RPMI8226 (cell line): ENCODE results near the gene CDH22.

Experiments
- DNase-seq: peaks from one replicate; pipeline ENCODE4 v3.0.0-alpha.2; 2015

Gene CDH22

DNA sequence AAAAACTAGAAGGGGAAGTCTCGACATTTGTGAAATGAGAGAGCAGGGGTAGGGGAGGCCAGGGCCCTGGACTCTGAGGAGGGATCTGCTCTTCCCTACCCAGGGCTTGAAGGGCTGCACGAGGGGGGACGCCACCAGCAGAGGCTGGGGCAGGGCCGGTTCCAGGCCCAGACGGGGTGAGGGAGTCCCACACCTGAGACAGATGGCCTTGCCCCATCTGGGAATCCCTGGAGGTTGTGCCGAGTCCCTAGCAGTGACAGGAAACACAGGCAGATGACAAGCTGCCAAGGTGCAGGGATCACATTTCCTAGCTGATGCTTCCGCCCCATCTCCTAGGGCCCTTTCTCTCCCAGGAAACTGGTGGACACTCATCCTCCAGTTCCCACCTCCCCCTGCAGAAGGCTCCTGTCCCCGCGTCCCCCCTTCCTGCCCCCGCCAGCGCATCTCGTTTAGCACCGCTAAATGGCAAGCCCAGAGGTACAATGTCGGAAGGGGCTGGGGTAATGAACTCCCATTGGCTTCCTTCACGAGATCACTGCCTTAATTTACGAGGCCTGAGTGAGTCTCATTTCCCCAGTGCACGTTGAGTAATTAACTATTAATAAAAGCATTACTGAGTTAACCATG, 35.2 kb upstream of the CDH22 start:
- no peak for DNase-seq

DNA sequence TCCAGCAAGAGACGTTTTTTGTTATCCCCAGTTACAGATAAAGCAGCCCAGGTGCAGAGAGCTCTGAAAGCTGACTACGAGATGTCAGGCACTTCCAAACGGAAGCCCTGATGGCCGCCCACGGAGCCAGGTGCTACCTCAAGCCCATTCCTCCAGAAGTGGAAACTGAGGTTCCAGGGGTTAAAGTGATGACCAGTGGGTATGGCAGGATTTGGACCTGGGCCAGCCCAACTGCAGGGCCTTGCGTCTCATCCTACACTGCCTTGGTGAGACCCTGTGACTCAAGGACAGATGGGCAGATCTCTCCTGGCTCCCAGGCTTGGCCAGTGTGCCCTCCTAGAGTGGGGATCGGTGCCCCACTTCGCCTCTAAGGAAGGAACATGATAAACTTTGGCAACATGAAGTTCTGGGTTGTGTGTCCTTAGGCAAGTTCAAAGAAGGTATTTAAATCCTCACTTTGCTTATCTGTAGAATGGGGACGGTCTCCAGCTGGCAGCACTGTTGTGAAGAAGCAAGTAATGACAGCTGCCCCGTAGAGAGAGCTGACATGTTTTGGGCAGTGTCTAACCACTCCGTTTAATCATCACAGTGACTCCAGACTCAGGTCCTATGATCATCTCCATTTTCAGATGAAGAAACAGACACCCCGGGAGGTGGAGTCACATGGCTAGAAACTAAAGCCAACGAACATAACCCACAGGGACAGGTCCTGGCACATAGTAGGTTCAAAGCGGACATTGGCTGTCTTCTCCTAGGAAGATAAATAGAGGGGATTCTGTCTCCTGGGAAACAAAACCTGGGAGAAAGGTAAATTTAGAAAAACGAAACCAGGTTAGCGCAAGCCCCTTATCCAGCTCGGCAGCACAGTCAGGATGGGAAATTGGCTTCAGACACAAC, 34.4 kb upstream of the CDH22 start:
- no peak for DNase-seq

DNA sequence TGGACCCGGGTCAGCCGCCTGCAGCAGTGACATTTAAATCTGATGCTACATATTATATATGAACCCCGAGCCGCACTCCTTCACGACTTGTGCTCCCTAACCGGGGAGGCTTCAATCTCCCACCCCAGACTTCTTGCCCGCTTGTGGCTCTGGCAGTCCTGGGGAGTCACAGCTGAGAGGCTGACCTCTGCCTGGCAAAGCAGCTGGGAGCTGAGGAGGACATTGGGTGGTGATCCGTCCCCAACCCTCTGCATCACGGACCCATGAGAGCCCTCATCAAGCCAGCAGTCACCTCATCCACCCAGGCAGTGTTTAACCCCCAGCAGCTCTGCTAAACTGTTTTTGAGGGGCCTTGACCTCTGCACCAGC, 33.7 kb upstream of the CDH22 start:
- no peak for DNase-seq

DNA sequence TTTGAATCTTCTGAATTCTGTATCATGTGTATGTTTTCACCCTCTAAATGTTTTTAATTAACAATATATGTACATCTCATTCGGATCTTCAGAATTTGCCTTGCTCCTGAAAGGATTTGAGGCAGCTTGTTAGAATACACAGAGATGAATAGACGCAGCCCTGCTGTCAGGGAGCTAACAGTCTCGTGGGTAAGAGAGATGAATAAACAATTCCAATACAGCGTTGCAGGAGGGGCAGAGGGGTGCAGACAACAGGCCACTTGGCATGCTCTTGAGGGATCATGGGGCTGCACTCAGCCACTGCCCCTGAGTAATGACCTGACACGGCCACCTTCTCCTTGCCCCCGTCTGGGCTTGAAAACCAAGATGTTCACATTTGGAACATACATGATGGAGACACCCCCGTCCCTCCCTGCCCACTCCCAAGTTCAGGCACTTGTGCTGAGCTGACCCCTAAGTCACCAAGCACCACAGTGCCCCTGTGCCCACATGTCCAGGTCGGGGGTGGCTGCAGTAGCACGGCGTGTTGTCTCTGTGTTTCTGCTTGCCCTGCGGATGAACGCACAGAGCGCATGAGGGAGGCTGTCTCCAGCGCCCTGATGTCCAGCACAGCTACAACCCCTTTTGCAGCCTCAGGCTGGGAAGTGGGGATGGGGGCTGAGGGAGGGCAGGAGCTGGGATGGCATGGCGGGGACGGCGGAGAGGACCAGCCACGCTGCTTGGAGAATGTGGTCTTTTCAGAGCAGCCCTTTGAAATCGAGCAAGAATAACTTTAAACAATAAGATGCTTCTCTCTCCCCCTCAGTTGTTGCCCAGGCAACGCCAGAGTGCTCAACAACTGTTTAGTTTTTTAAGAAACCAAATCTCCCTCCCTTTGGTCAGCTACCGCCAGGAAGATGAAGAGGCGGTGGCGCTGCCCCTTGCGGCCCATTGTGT, 33.0 kb upstream of the CDH22 start:
- DNase-seq: no peak

DNA sequence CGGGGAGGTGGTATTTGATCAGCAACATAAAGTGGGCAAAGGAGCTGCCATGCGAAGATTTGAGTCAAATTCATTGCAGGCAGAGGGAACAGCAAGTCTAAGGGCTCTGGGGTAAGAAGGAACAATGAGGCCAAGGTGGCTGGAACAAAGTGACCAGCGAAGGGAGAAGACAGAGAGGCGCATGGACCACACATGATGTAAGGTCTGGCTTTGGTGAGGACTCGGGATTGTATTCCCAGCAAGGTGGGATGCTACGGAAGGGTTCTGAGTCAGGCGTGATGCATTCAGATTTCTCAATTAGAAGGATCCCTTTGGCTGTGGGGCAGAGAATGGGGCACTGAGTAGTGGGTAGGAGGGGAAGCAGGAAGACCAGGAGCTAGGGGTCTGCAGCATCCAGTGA, 30.7 kb upstream of the CDH22 start:
- DNase-seq: no peak

DNA sequence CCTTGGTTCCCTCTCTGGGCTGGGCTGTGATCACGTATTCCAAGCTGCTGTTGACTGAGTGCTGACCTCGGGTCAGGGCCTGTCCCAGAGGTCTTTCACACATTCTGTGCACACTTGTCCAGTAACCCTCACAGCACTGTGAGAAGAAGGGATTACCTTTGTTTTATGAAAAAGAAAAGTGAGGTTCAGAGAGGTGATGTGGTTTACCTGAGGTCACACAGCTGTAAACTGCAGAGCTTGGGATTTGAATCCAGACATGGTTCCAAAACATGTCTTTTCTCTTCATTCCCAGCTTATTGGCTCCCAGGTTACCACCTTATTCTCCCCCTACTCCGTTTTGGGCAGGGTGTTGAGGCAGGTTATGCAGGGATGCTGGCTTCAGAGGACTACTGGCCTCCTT, 28.4 kb upstream of the CDH22 start:
- no peak for DNase-seq

DNA sequence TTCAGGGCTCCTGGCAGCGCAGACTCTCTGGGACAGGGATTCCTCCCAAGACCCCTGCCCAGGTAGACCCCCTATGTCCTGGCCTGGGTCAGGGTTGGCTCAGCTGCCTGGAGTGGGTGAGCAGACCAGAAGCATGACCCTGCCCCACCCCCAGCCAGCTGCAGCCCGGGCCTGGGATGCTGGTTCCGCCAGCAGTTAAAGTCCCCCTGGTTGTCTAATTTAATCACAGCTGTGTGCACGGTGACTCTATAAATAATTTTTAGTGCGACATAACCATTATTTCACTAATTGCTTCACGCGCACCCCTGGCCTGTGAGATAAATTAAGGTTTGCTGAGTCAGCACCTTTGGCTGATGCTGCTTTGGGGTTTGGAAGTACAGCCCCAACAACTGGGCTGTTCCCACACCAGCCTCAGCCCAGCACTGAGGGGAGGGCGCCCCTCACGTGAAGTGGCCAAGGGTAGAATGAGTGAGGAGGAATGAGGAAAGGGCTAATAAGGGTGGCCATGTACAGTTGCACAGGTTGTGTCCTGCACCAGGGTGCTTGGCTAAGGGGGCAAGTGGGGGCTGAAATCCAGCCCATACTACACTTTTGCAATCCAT, 26.1 kb upstream of the CDH22 start:
- DNase-seq: no peak

DNA sequence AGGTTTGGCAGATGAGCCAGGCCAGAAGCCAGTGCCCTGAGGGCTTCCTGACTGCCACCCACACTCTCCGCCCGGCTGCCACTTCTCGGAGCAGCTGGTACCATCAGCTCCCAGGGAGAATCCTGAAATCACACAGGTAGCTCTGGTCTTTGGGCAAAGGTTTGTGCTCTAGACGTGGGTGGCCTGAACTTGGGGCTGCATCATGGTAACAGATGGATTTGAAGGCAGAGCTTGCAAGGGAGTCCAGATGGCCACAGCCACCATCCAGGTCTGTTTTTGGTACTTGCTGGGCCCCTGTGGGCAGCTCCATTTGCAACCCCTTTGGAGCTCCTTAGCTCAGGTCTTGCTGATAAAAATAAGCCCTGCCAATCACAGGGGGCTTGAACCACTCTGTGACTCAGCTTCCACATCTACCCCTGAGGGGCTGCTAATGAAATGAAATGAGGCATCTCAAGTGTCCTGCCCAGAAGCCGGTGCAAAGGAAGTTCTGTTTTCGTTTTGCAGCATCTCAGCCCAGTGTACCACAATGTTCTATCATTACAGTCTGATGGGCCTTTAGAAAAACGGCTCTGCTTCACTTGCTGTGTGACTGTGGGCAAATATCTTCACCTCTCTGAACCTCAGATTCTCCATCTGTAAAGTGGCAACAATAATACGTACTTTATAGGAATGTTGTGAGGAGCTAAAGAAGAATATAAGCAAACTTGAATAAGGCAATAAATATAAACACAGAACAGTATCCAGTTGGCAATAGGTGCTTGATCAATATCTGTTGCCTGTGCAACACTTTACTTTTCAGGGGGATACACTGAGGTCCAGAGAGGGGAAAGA, 25.1 kb upstream of the CDH22 start:
- peak; percentile 31 for DNase-seq

DNA sequence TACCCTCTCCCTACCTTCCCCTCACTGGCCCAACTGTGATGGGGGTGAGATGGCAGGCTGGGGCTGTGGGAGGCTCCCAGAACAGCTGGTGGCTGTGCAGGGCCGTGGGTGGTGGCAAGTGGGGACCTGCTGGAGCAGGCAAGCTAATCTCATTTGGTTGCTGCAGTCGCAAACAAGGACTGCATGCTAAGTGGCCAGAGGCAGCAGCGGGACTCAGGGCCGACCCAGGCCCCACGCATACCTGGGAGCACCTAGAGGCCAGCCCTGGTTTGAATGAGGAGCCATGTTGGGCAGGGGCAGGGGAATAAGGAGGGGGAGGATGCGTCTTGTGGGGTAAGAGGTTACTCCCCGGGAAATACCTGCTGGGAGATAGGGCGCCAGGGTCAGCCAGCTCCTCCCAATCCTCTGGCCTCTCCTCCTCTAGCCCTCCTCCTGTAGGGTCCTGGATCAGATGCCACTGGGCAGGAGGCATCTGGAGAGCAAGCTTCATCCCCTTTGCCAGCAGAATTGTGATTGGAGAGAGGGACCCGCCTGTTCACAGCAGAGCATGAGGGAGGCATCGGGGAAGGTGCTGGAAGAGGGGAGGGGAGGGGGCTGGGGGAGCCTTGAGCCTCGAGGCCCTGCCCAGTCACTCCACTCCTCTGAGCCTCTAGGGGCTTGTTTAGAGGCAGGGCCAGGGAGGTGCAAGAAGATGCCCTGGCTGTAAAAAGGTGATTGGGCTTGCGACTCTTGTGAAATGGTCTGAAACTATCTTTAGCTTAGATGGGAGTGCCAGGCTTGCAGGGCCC, 24.3 kb upstream of the CDH22 start:
- no peak for DNase-seq

DNA sequence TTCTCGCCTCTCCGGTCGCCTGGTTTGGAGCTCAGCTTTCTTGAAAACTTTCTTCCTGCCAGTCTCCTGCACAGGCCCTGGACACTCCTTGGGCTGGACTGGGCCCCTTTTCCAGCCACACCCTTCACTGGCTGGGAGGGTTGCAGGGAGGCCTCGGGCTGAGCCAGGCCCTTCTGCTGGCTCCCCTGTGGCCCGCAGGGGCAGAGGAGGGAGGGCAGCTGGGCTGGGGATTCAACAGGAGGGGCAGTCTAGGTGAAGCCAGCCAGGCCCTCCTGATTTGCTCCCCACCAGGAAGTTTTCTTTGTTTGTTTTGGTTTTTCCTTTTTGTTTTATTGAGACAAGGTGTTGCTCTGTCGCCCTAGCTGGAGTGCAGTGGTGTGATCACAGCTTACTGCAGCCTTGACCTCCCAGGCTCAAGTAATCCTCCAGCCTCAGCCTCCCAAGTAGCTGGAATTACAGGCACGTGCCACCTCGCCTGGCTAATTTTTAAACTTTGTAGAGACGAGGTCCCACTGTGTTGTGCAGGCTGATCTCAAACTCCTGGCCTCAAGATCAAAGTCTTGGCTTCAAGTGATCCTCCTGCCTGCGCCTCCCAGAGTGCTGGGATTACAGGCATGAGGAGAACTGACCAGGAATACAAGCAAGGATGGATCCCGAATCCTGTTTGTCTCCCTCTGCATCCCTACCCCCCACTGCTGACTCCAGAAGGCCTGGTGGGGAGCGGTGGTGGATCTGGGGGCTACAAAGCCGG, 23.5 kb upstream of the CDH22 start:
- DNase-seq: no peak

DNA sequence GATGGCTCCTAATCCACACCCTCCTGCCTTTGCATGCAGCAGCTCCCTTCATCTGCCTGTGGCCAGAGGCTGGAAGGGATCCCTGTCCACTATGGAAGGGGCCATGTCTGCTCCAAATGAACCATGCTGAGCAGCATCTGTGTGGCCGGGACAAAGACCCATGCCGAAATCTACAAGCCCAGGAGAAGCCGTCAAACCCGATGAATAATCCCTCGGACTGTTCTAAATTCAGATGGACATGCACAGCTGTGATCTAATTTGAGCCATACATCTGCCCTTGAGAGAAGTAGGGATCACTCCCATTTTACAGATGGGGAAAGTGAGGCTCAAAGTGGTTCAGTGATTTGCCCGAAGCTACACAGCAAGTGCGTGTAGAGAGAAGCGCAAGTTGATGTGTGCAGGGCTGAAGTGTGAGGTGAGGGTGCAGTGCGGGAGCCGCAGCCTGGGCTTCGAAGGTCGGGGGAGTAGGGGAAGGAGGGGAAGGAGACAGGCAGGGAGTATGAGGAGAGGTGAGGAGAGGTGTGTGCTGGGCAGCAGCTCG, 22.6 kb upstream of the CDH22 start:
- DNase-seq: no peak

DNA sequence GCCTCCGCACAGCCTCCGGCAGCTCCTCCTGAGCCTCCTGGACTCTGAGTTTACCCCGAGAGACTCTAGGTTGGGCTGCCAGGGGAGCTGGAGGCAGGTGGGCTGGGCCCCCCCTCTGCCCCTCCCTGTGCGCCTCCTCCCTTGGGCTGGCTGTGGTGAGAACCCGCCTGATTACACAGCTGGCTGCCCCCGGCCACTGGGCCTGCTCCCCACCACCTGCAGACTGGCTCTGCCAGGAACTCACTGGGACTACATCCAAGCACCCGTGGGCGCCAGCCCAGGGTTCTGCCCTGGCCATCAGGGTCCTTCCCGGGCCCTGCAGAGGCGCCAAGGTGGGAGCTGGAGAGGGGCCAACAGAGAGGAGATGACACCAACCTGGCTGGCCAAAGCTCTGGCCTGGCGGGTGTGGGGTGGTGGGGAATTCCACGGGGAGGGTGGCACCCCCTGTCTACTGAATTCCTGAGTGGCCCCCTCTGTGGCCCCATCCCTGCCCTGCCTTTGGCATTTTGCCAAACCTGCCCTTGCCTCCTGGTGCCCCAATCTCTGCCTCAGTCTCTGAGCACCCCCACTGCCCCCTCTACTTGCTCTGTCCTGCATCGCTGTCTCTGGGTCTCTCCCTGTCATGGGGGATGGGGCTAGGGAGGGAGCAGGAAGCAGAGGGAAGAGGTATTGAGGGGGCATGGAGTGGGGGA, 21.9 kb upstream of the CDH22 start:
- DNase-seq: peak; percentile 42

DNA sequence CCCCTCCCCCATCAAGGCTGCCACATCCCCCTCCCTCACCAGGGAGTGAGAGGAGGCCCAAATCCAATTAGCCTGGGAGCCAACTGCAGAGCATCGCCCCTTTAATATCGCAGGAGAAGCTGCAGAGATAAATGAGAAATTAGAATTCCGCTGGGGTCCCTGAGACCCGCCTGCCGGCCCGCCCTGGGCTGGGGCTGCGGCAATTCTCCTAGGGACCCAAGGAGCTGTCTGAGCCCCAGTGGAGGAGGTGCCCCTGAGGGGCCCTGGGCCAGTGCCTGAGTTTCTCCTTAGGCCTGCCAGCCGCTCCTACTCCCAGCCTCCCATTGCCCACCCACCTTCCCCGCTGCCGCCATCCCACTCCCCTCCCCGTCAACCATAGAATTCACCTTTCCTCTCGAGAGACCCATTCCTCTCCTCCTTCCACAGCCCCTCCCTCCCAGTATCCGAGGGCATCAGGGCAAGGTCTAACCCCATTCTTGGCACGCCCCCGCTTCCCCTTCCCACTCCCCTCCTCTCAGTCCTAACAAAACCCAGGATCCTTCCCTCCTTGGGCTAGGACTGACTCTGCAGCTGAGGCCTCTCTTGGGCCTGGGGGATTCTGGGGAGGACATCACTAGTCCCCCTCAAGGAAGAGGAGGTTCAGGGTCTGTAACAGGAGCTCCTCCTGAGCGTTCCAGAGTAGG, 20.0 kb upstream of the CDH22 start:
- no peak for DNase-seq

DNA sequence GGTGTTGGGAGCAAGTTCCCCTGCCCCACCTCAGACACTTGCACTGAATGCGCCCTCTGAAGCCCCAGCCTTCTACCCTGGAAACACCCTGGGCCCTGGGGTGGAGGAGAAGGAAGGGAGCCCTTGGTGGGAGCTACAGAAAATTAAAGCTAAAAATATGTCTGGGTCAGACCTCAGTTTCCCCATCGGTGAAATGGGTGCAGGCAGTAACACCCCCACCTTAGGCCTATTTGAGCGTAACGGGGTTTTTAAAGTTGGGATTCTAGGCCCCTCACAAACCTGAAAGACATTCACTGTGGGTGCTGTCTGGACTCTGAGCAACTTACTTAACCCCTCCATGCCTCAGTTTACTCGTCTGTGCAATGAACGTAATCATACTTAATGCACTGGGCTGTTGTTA, 19.3 kb upstream of the CDH22 start:
- DNase-seq: no peak

DNA sequence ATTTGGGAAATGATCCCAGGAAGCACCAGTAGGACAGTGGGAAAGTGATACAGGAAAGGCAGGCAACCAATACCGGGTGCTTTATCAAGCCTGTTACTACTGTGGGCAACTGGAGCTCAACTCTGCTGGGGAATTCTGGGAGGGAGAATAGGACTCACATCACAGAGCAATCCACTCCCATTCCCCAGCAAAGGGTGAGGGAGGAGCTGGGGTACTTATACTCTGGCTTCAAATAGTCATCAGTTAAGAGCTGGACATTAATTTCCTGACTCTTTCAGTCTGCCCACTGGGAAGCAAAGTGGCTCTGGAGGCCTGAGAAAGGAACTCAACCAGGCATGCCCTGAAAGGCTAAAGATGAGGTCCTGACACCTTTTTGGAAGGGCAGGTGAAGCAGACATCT, 17.5 kb upstream of the CDH22 start:
- DNase-seq: no peak

DNA sequence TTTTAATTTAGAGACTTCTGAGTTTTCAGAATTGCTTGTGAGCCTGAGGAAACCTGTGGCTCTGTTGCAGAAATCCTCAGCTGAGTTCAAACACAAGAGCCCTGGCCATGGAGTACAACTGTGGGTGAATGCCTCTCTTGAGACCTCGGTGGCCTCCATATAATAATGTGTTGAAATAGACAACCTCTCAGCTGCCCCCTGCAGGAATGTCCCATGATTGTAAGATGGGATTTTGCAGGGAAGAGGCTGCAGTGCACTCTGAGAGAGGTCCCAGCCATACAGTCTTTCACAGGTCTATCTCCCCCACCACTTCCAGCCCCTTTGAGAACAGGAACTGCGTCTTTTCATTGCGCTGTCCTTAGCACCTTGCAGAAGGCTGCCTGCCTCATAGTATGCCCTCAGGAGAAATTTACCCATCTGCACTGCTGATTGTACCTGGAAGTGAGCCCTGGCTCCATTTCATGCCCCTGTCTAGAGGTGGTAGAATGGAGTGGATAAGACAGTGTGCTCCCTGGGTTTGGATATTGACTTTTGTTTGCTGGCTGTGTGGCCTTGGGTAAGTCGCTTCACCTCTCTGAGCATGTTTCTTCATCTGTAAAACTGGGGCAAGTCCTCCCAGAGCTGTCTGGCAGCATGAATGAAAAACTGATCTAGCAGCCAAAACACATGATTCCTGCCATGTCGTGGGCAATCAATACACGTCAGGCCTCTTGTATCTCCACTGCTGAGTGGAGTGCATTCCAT, 16.8 kb upstream of the CDH22 start:
- DNase-seq: peak; percentile 43

DNA sequence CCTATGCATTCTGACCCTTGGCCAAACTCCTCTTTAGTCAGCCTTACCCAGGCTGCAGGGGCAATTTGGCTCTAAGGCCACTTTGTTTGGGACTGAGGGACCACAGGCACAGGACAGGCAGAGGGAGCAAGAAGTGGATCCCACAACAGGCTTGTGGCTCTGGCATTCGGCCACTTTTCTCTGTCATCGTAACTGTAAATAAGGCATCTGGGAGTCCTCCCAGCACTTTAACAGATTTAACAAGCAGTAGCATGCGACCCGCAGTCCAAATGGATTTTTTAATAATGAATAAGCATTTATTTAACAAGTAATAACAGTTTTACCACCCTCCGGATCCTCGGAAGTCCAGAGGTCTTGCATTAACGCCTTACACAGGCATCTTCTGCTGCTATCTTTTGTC, 16.1 kb upstream of the CDH22 start:
- no peak for DNase-seq

DNA sequence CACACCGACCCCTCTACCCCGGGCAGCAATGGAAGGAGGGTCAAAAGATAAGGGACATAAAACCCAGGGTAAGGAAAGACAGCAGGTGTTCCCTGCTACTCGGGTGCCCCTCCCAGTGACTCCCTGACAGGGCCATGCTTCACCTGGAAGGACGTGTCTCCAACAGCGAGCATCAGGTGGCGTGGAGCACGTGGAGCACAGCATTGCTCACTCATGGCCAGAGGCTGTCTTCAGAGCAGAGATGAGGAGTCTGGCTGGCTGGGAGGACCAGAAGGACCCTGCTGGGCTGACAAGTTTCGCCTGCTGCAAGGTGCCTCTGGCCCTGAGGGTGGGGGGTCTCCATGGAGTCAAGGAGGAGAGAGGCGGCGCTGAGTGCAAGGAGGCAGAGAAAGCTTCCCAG, 15.3 kb upstream of the CDH22 start:
- DNase-seq: no peak
